Lung (tissue), 12 donors: ENCODE results near the gene SGSH. TPM values are rescaled to one million over a fixed set of nuclear protein-coding genes. Genes with fewer than 3 reads are reported as not detected.

Experiments
- ATAC-seq: fragments of 200-7000 bp; cut with Tn5 transposase; one replicate; pipeline ENCODE4 v1.9.1; 2020; ENCODE audit warnings: moderate number of reproducible peaks; ENCODE audit not compliant: insufficient read depth, low FRiP score
- DNase-seq, 3 donors: peaks; one replicate each; pipeline ENCODE4 v3.0.0-alpha.2; 2013 to 2017
- H3K27ac ChIP-seq, 2 donors: one replicate each; pipeline ENCODE4 v1.5.1; 2013; ENCODE audit warnings: mild to moderate bottlenecking in 2 of 2, moderate library complexity in 2 of 2, control low read depth in 1 of 2, inconsistent platforms in 1 of 2, low read depth in 1 of 2, low read length in 1 of 2
- H3K27me3 ChIP-seq, 3 donors: one replicate each; pipeline ENCODE4 v1.5.1; 2013; ENCODE audit warnings: low read length in 2 of 3; ENCODE audit not compliant: control insufficient read depth in 3 of 3, insufficient read depth in 3 of 3
- H3K36me3 ChIP-seq, 4 donors: one replicate each; pipeline ENCODE4 v1.5.1; 2013; ENCODE audit warnings: low read length in 4 of 4, mild to moderate bottlenecking in 1 of 4, moderate library complexity in 1 of 4; ENCODE audit not compliant: control insufficient read depth in 4 of 4, insufficient read depth in 4 of 4
- H3K4me1 ChIP-seq, 5 donors: one replicate each; pipeline ENCODE4 v1.5.1; 2013; ENCODE audit warnings: low read length in 5 of 5, mild to moderate bottlenecking in 2 of 5, moderate library complexity in 1 of 5; ENCODE audit not compliant: control insufficient read depth in 5 of 5, insufficient read depth in 5 of 5
- H3K4me3 ChIP-seq: one replicate; pipeline ENCODE4 v1.5.1; 2013; ENCODE audit warnings: mild to moderate bottlenecking, control low read depth, moderate library complexity
- H3K9ac ChIP-seq, 2 donors: one replicate each; pipeline ENCODE4 v1.5.1; 2013; ENCODE audit warnings: low read length in 2 of 2, control low read depth in 1 of 2; ENCODE audit not compliant: insufficient read depth in 1 of 2
- H3K9me3 ChIP-seq, 4 donors: one replicate each; pipeline ENCODE4 v1.5.1; 2013; ENCODE audit warnings: low read length in 3 of 4, mild to moderate bottlenecking in 1 of 4, moderate library complexity in 1 of 4; ENCODE audit not compliant: control insufficient read depth in 4 of 4, insufficient read depth in 3 of 4
- WGBS, 2 donors: extraction: QIAGEN DNeasy Blood & Tissue Kit; methylation state at CpG; one replicate each; pipeline ENCODE4 v1.1.7; 2013; 5-methylcytosine and 5-hydroxymethylcytosine counted together
- polyA plus RNA-seq, 2 donors: library from polyadenylated mRNA; stranded (reverse); fragments of 200-250 nt; gene quantifications; one replicate each; pipeline ENCODE4 v1.2.1, GENCODE V29; 2013
- total RNA-seq, 2 donors: library from RNA; depleted of rRNA in 1 of 2; stranded (reverse); fragments of >200 nt in 1 of 2; gene quantifications; one replicate each; pipeline ENCODE4 v1.2.1, GENCODE V29; 2014 to 2021
- TF ChIP-seq, protein P1 (sequence below): IDR thresholded peaks from 2 replicates; pipeline ENCODE4 v1.5.1; 2012; ENCODE audit warnings: mild to moderate bottlenecking; ENCODE audit errors: control extremely low read depth, extremely low read depth
- donor health status: control.
- donor health status: control.
- donor health status: Bipolar disorder and iron deficiency.
- donor health status: healthy.
- donor health status: DM: yes; HTN: yes; CAD: no.

SGSH gene
- total and polyA plus RNA-seq, 4 donors: 27.5 to 75.1 (median 54.1) TPM

GRCh38 chr17:80177986-80178595 is 42.0 kb downstream of the SGSH start:
- Histone ChIP-seq H3K27me3 (no peaks in the 10 kb centered on the region), H3K9me3 (peaks cover 0 to 4% (median 0%) of the 10 kb centered on the region in 4 donors), H3K4me1 (peaks cover 0 to 5% (median 0%) of the 10 kb centered on the region in 5 donors), H3K9ac (no peak overlapping the region), H3K36me3 (no peaks in the 10 kb centered on the region), H3K4me3 (no peak overlapping the region), H3K27ac (no peak overlapping the region)
- 88 to 92% methylated on average over 20 to 21 of the region's 21 CpGs for WGBS, 2 donors
- DNase-seq (no peak), ATAC-seq (no peak)
- TF ChIP-seq, protein P1, sequence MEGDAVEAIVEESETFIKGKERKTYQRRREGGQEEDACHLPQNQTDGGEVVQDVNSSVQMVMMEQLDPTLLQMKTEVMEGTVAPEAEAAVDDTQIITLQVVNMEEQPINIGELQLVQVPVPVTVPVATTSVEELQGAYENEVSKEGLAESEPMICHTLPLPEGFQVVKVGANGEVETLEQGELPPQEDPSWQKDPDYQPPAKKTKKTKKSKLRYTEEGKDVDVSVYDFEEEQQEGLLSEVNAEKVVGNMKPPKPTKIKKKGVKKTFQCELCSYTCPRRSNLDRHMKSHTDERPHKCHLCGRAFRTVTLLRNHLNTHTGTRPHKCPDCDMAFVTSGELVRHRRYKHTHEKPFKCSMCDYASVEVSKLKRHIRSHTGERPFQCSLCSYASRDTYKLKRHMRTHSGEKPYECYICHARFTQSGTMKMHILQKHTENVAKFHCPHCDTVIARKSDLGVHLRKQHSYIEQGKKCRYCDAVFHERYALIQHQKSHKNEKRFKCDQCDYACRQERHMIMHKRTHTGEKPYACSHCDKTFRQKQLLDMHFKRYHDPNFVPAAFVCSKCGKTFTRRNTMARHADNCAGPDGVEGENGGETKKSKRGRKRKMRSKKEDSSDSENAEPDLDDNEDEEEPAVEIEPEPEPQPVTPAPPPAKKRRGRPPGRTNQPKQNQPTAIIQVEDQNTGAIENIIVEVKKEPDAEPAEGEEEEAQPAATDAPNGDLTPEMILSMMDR: no peak

DNA sequence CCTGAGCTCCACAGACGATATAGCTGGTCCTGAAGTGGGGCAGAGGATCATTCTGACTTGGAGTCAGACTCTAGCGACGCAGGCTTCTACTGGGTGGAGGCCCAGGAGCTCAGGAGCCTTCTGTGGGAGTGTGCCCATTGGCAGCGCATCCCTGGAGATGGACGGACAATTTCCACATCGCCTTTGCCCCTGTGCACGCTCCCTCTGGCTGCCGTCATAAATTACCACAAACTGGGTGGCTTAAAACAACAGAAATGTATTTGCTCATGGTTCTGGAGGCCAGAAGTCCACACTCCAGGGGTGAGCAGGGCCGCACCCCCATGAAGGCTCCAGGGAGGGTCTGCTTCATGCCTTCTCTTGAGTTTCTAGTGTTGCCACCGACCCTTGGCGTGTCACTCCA is 43.4 kb downstream of the SGSH start:
- ATAC-seq: no peak

GRCh38 chr17:80173916-80174315 is 46.2 kb downstream of the SGSH start:
- no peak overlapping the region for H3K27ac ChIP-seq
- ATAC-seq (no peak), DNase-seq (no peak)
- TF ChIP-seq, protein P1: no peak
- peaks cover 0 to 2% (median under 1%) of the 10 kb centered on the region in 4 donors for H3K9me3 ChIP-seq
- WGBS, 2 donors: 97% methylated on average over 6 of the region's 6 CpGs
- H3K4me3 ChIP-seq: no peak overlapping the region
- no peaks in the 10 kb centered on the region for H3K36me3 ChIP-seq
- no peak overlapping the region for H3K9ac ChIP-seq
- no peaks in the 10 kb centered on the region for H3K27me3 ChIP-seq
- H3K4me1 ChIP-seq: peaks cover 0 to 5% (median 0%) of the 10 kb centered on the region in 5 donors

More for the DNA sequence above, 43.4 kb downstream of the SGSH start:
- Histone ChIP-seq H3K27me3 (no peaks in the 10 kb centered on the region), H3K9ac (no peak overlapping the region), H3K36me3 (no peaks in the 10 kb centered on the region), H3K27ac (no peak overlapping the region), H3K9me3 (peaks cover 0 to 4% (median 0%) of the 10 kb centered on the region in 4 donors), H3K4me1 (peaks cover 0 to 5% (median 0%) of the 10 kb centered on the region in 5 donors), H3K4me3 (no peak overlapping the region)
- TF ChIP-seq, protein P1: no peak
- DNase-seq: no peak
- WGBS, 2 donors: 94 to 95% methylated on average over 11 of the region's 11 CpGs
